GM12872 (cell line): ENCODE measurements around the gene R3HDM2.

Experiments used
- CTCF ChIP-seq: IDR thresholded peaks from 3 replicates; pipeline ENCODE4 v1.5.1; 2011; ENCODE audit warnings: low read depth, mild to moderate bottlenecking, low read length, moderate library complexity; ENCODE audit not compliant: insufficient read depth

The R3HDM2 gene

GRCh38 chr12:57222286-57223190 lies 208.3 kb downstream of the R3HDM2 start:
- TF ChIP-seq CTCF, result no peak

GRCh38 chr12:57221169-57221917 lies 209.5 kb downstream of the R3HDM2 start:
- no peak for TF ChIP-seq CTCF

GRCh38 chr12:57220770-57221168 lies 210.1 kb downstream of the R3HDM2 start:
- TF ChIP-seq CTCF, result no peak

GRCh38 chr12:57219993-57220754 lies 210.7 kb downstream of the R3HDM2 start:
- no peak for TF ChIP-seq CTCF

GRCh38 chr12:57219205-57219992 lies 211.4 kb downstream of the R3HDM2 start:
- TF ChIP-seq CTCF, result no peak

- no peak for TF ChIP-seq CTCF
Measured at GRCh38 chr12:57218030-57218853, 212.6 kb downstream of the R3HDM2 start.
